Loucy (cell line): ENCODE data around the gene MMP24.
"Not testable (repeated sequence)": the region's sequence is repeated elsewhere in the genome, so short reads cannot be mapped to it uniquely, and the experiment has no call there.

Experiments
- H2AFZ ChIP-seq: fragments of 200-600 bp; sonication (generic); 2 replicates; pipeline ENCODE4 v1.6.0; 2016; ENCODE audit warnings: antibody characterized with exemption, mild to moderate bottlenecking, low read length, moderate library complexity
- H3F3A ChIP-seq: fragments of 200-600 bp; 2 replicates; pipeline ENCODE4 v1.6.0; 2016; ENCODE audit warnings: antibody characterized with exemption, low read depth, mild to moderate bottlenecking
- H3K27me3 ChIP-seq: fragments of 200-600 bp; sonication (generic); 2 replicates; pipeline ENCODE4 v1.6.1; 2014; ENCODE audit warnings: low read length, mild to moderate bottlenecking; ENCODE audit not compliant: insufficient read depth, poor library complexity, severe bottlenecking
- H3K36me3 ChIP-seq: fragments of 200-600 bp; sonication (generic); 2 replicates; pipeline ENCODE4 v1.6.1; 2016; ENCODE audit warnings: low read length; ENCODE audit not compliant: insufficient read depth
- H3K4me1 ChIP-seq: fragments of 200-600 bp; sonication (generic); 2 replicates; pipeline ENCODE4 v1.5.1; 2014; ENCODE audit warnings: low read length, mild to moderate bottlenecking; ENCODE audit not compliant: insufficient read depth, poor library complexity, severe bottlenecking
- H3K4me2 ChIP-seq: fragments of 200-600 bp; sonication (generic); 2 replicates; pipeline ENCODE4 v1.6.0; 2014; ENCODE audit warnings: antibody characterized with exemption, low read length, low read depth, mild to moderate bottlenecking; ENCODE audit not compliant: poor library complexity, severe bottlenecking
- H3K4me3 ChIP-seq: fragments of 200-600 bp; sonication (generic); 2 replicates; pipeline ENCODE4 v1.5.1; 2014; ENCODE audit warnings: low read length, mild to moderate bottlenecking, mixed read lengths; ENCODE audit not compliant: poor library complexity, severe bottlenecking
- H3K79me2 ChIP-seq: fragments of 200-600 bp; sonication (generic); 2 replicates; pipeline ENCODE4 v1.6.1; 2014; ENCODE audit warnings: low read length; ENCODE audit not compliant: insufficient read depth
- H3K9ac ChIP-seq: fragments of 200-600 bp; sonication (generic); 2 replicates; pipeline ENCODE4 v1.6.0; 2014; ENCODE audit warnings: mild to moderate bottlenecking, low read depth, low read length, moderate library complexity; ENCODE audit not compliant: poor library complexity, severe bottlenecking
- H3K9me2 ChIP-seq: fragments of 200-600 bp; sonication (generic); replicated peaks from 2 replicates; pipeline ENCODE4 v1.6.1; 2016; ENCODE audit warnings: low read depth, low read length, mixed read lengths
- H3K9me3 ChIP-seq: fragments of 200-600 bp; sonication (generic); 2 replicates; pipeline ENCODE4 v1.6.1; 2014; ENCODE audit warnings: mild to moderate bottlenecking, antibody characterized with exemption, low read length, low read depth; ENCODE audit not compliant: insufficient read depth
- H4K20me1 ChIP-seq: fragments of 200-600 bp; sonication (generic); 2 replicates; pipeline ENCODE4 v1.6.0; 2014; ENCODE audit warnings: antibody characterized with exemption, low read length, mild to moderate bottlenecking; ENCODE audit not compliant: insufficient read depth, poor library complexity, severe bottlenecking
- CTCF ChIP-seq: fragments of 200-600 bp; sonication (generic); conservative IDR thresholded peaks from 2 replicates; pipeline ENCODE4 v1.5.1; 2014; ENCODE audit warnings: mild to moderate bottlenecking, antibody characterized with exemption, low read length
- EZH2phosphoT487 ChIP-seq: fragments of 200-600 bp; IDR thresholded peaks from 2 replicates; pipeline ENCODE4 v1.6.1; 2018; ENCODE audit warnings: antibody characterized with exemption, mild to moderate bottlenecking, moderate library complexity, borderline replicate concordance

MMP24 gene

GRCh38 chr20:35181731-35182130, 44.8 kb upstream of the MMP24 start:
- H3K4me1 ChIP-seq: no peaks in the 10 kb centered on the region
- no peaks in the 10 kb centered on the region for H3K79me2 ChIP-seq
- no peaks in the 10 kb centered on the region for H3K9me3 ChIP-seq
- TF ChIP-seq CTCF (no peak), EZH2phosphoT487 (no peak)
- no peaks in the 10 kb centered on the region for H3F3A ChIP-seq
- no peaks in the 10 kb centered on the region for H3K9me2 ChIP-seq
- H3K36me3 ChIP-seq: no peaks in the 10 kb centered on the region
- no peak overlapping the region for H3K4me2 ChIP-seq
- no peak overlapping the region for H3K4me3 ChIP-seq
- no peaks in the 10 kb centered on the region for H3K27me3 ChIP-seq
- H2AFZ ChIP-seq: no peak overlapping the region
- H3K9ac ChIP-seq: no peak overlapping the region
- H4K20me1 ChIP-seq: no peaks in the 10 kb centered on the region

- H4K20me1 ChIP-seq, H3K79me2 ChIP-seq, H3K36me3 ChIP-seq, H3K9me2 ChIP-seq, H3K4me1 ChIP-seq, H3F3A ChIP-seq, H2AFZ ChIP-seq, H3K9ac ChIP-seq, H3K27me3 ChIP-seq, H3K9me3 ChIP-seq, H3K4me2 ChIP-seq, H3K4me3 ChIP-seq: not testable (repeated sequence)
These were observed 39.7 kb upstream of the MMP24 start for GRCh38 chr20:35186691-35187289.

DNA sequence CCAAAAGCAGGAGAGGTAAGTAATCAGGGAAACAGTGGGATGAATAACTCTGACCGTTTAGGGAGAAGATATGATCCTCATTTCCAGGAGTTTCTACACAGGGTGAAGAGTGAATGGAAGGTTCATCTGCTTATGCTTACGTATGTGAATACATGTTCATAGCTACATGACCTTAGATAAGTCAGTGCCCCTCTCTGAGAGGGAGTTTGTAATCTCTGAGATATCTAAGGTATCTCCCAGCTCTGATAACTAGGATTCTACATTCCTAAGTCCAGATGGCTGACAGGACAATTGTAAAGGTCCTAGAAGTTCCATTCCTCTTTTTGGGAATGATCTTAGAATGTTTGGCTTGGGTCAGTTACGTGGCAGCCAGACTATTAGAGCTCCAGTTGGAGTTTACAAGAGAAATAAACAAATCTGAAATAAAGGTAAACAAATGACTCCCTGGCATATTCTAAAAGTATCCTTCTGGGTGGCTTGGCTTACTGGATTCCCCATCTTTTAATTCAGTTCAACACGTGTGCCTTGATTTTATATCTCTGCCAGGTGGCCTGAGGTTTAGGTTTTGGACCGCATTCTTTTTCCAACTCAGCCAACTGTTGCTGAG, 38.8 kb upstream of the MMP24 start:
- H3K27me3 ChIP-seq: no peaks in the 10 kb centered on the region
- no peaks in the 10 kb centered on the region for H3F3A ChIP-seq
- H3K4me1 ChIP-seq: no peaks in the 10 kb centered on the region
- no peak overlapping the region for H3K4me3 ChIP-seq
- no peaks in the 10 kb centered on the region for H3K9me3 ChIP-seq
- TF ChIP-seq CTCF (no peak), EZH2phosphoT487 (no peak)
- H3K9me2 ChIP-seq: no peaks in the 10 kb centered on the region
- H3K79me2 ChIP-seq: no peaks in the 10 kb centered on the region
- H4K20me1 ChIP-seq: no peaks in the 10 kb centered on the region
- no peak overlapping the region for H3K9ac ChIP-seq
- H3K36me3 ChIP-seq: no peaks in the 10 kb centered on the region
- H2AFZ ChIP-seq: no peak overlapping the region
- no peak overlapping the region for H3K4me2 ChIP-seq

DNA sequence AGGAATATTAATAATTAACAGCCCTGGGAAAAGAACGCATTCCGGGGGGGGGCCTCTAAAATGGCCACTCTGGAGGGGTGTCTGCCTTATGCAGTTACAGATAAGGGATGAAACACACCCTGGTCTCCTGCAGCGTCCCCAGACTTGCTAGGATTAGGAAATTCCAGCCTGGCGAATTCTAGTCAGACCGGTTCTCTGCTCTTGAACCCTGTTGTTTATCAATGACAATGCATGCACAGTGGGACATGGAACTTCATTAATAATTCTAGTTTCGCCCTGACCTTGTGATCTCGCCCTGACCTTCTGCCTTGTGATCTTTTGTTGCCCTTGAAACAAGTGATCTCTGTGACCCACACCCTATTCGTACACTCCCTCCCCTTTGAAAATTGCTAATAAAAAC, 37.3 kb upstream of the MMP24 start:
- not testable (repeated sequence) for H3F3A ChIP-seq, H3K79me2 ChIP-seq, H3K4me3 ChIP-seq, H3K36me3 ChIP-seq, H3K4me2 ChIP-seq, H3K4me1 ChIP-seq, H3K9me3 ChIP-seq, H4K20me1 ChIP-seq, H3K9me2 ChIP-seq, H2AFZ ChIP-seq, H3K27me3 ChIP-seq, H3K9ac ChIP-seq
